Spleen (tissue), 7 donors: ENCODE data around the gene GABRR2.

Experiments used
- CTCF ChIP-seq, 11 experiments: fragments of 200-600 bp in 7 of 11; fragments of 450-650 bp in 4 of 11; sonication (generic) in 4 of 11; IDR thresholded peaks in 8 of 11; conservative IDR thresholded peaks in 3 of 11; 1 replicate in 7 of 11; 2 replicates in 4 of 11; pipeline versions ENCODE4 v1.4.0 to v1.8.0; 2016 to 2021; ENCODE audit warnings: antibody characterized with exemption in 11 of 11, inconsistent platforms in 4 of 11, mild to moderate bottlenecking in 1 of 11
- POLR2A ChIP-seq, 3 donors: fragments of 450-650 bp; IDR thresholded peaks; one replicate each; pipeline ENCODE4 v1.5.1; 2017; ENCODE audit warnings: antibody characterized with exemption in 3 of 3, mild to moderate bottlenecking in 1 of 3
- donor health status: DM: no; HTN: no; CAD: no; lungs with moderate emphysema.
- donor health status: DM: no; HTN: no; CAD: no.
- donor health status: DM: no; HTN: no; CAD: no.

- TF ChIP-seq CTCF (IDR thresholded peaks at IDR 0.05 in 8 of 11, conservative IDR thresholded peaks at IDR 0.05 in 3 of 11) = no peak
- TF ChIP-seq POLR2A (IDR thresholded peaks at IDR 0.05) = no peak
Observed at GRCh38 chr6:89302195-89302770, 12.8 kb downstream of the GABRR2 start.
